GM08714 (cell line): Measurements from ENCODE around the gene PRR35.

ENCODE experiments used
- H3K4me3 ChIP-seq: fragments of 200-500 bp; sonication (Bioruptor generic); 2 replicates; pipeline ENCODE4 v1.5.1; 2014; ENCODE audit warnings: mild to moderate bottlenecking, low read length, inconsistent platforms
- ZNF274 ChIP-seq: IDR thresholded peaks from 2 replicates; pipeline ENCODE4 v1.6.1; 2012; ENCODE audit warnings: mild to moderate bottlenecking, low read depth, low read length

The PRR35 gene

DNA sequence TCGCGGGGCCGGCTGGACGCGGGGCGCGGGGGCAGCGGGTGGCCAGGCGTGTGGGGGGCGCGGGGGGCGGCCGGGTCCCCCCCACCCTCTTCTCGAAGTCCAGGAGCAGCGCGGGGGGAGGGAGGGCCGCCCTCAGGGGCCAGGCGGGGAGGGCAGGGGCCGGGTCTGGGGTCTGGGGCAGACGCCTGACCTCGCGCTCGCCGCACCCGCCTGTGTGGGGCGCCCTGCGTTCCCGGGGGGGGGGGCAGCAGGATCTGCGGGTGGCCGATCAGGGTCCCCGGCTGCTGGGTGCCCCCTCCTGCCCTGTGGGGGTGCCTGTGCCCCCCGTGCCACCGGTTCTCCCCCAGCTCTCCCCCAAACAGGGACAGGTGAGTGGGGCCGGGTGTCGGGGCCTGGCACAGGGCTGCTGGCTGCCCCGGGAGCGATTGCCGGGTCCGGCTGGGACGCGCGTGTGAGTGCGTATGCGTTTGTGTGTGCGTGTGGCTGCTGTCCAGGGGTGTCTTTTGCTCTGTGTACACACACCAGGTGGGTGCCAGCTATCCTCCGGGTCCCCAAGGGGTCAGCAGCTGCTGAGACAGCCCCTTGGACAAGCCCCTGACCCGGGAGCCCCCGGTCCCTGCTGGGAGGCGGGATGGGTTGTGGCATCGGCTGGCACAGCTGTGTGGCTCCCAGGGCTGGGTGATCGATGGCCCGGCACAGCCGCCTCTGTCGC, 663 bp downstream of the PRR35 start:
- no peak overlapping the region for H3K4me3 ChIP-seq
- TF ChIP-seq ZNF274 = no peak

DNA sequence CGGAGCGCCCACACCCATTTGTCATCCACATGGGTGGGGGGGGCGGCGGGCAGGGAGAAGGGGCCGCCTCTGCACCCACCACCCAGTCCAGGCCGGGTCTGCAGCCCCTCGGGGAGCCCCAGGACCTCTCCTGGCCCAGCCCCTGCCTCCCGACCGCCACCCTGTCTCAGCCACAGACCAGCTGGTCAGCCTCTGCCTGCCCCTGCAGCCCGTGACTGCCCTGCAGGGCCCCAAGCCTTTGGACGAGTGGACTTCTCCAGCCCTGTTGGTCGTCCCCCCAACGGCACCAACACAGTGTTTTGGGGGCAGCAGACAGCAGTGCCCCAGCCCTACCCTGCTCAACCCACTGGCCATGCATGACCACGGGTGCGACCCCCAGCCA, 1.2 kb downstream of the PRR35 start:
- no peak for TF ChIP-seq ZNF274
- H3K4me3 ChIP-seq = no peak overlapping the region

DNA sequence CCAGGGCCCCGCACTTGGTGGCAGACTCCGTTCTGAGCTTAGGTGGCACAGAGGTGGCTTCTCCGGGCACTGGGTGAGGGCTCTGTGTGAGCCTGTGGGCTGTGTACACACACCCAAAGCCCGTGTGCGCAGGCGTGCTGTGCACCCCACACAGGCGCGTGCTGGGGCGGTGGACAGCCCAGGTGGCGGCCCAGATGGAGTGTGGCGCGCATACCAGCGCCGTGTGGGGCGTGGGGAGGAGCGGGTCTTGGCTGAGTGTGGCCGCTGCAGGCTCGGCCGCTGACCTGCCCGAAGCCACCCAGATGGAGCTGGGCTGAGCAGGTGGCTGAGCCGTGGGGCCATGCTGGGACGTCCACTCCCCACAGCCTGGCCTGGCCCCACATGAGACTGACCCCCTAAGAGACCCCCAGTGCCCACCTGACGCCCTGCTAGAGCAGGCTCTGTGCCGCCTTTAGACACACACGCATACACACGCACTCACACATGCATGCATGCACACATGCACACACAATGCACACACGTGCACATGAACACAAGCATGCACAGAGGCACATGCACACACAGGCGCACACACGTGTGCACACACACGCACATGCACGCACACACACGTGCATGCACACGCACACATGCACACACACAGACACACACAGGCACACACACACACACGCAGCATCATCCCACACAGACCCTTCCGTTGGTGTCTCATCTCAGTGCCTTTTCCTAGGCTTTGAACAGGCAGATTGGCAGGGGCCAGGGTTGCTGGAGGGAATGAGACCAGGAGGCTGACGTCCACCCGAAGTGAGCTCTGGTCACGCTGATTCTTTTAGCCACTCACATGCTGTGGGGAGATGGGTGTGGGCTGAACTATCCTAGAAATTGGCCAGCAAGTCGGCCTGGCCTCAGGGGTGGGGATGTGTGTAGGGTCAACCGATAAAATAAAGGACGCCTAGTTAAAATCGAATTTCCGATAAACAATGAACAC, 2.1 kb downstream of the PRR35 start:
- no peak overlapping the region for H3K4me3 ChIP-seq
- TF ChIP-seq ZNF274 = no peak

- no peak for TF ChIP-seq ZNF274
- H3K4me3 ChIP-seq = no peak overlapping the region
Observed at GRCh38 chr16:563072-563644, 3.0 kb downstream of the PRR35 start.

- no peak overlapping the region for H3K4me3 ChIP-seq
- TF ChIP-seq ZNF274 = no peak
Observed at GRCh38 chr16:564690-565418, 4.7 kb downstream of the PRR35 start.

DNA sequence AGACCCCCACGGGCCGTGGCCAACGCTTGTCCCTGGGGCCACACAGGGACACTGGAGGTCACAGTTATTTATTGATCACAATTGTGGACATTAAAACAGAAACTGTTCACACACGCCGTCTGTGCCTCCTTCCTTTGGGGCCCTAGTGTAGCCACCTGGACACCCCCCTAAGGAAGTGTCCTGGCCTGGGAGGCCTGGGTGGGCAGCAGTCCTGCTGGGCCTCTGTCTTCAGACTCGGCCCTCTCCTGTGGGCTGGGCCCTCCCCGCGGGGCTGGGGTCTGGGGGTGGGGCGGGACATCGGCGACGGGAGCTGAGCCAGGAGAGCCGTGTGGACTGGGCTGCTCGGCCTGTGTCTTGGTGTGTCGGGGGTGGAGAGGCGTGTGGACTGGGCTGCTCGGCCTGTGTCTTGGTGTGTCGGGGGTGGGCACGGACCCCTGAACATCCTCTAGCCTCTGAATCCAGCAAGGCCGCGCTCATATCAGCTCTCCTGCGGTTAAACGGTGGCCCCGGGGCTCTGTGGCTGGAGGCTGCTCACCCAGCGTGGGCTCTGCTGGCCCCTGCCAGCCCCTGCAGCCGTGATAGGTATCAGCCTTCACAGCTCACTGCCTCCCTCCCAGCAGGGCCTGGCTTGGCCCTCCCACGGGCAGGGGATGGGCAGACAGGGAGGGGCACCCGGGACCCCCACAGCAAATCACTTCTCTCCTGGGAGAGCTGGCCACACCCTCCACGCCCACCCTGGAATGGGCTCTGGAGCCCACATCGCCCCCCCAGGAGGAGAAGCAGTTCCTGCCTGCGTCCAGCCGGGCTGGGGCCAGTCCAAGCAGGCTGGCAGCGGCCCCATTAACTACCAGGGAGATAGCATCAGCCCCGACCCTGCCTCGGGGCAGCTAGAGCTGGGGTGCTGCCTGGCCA, 5.5 kb downstream of the PRR35 start:
- TF ChIP-seq ZNF274 = no peak
- no peak overlapping the region for H3K4me3 ChIP-seq

- H3K4me3 ChIP-seq = peak within 1 kb of the TSS; percentile 6; the same call in 1 of the 2 replicates
- TF ChIP-seq ZNF274 = no peak
Observed at GRCh38 chr16:566475-567372, 6.5 kb downstream of the PRR35 start, which contains the start of gene NHLRC4. NHLRC4 (plus strand) TSS chr16:567005; CDS start chr16:568048, 1,043 bp downstream.

DNA sequence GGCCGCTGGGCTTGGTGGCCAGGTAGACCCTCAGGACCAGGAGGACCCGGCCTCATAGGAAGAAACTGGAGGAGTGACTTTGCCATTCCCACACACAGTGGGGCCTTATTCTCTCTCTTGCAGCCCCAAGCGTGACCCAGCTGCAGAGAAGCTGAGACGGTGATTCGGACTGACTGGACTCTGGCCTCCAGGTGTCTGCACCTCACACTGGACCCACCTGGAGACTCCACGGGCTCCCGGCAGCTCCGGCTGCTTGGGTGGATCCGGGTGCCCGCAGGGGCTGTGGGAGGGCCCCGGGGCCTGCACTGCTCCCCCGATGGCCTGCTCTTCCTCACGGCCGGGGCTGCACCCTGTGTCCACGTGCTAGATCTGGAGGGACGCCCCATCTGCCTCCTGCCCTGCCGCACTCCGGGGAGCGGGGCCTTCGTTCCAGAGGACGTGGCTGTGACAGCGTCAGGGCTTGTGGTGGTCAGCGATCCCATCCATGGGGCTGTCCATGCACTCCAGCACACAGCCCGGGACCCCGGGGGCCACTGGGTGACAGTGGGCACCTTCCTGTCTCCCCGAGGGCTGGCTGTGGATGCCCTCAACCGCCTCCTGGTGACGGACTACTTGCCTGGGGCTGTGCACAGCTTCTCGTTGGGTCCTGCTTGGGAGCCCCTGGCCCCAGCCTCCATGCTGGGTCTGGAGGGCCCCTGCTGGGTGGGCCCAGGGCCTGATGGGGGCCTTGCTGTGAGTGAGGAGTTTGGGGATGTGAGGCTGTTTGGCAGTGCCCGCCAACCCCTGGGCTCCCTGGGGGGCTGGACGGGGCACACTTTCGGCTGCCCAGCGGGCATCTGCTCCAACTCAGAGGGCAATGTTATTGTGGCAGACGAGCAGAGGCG, 7.4 kb downstream of the PRR35 start:
- H3K4me3 ChIP-seq = no peak overlapping the region; the same call in 1 of the 2 replicates
- no peak for TF ChIP-seq ZNF274

- H3K4me3 ChIP-seq = peak overlapping the region; percentile 56; the same call in 1 of the 2 replicates
- TF ChIP-seq ZNF274 = no peak
Observed at GRCh38 chr16:568401-569258, 8.4 kb downstream of the PRR35 start.
